CD4-positive, alpha-beta T cell treated with Interleukin-15 for 4 hours (primary cell): ENCODE results near the gene COP1.
"Not testable (repeated sequence)": the region's sequence is repeated elsewhere in the genome, so short reads cannot be mapped to it uniquely, and the experiment has no call there.

Experiments
- DNase-seq: peaks from one replicate; pipeline ENCODE4 v3.0.0-alpha.2; 2020; ENCODE audit warnings: low spot score

The COP1 gene

GRCh38 chr1:176206961-176207902 lies at the start of gene COP1:
TSS of gene COP1 (minus strand) at chr1:176207286. CDS start at chr1:176206978, 308 bp downstream.
- peak; percentile 97 for DNase-seq

- no peak for DNase-seq
Measured at GRCh38 chr1:176252191-176252590, 45.1 kb upstream of the COP1 start.

GRCh38 chr1:176244851-176245250 lies 37.8 kb upstream of the COP1 start:
- no peak for DNase-seq

- DNase-seq, result no peak
Measured at GRCh38 chr1:176243746-176244145, 36.7 kb upstream of the COP1 start.

GRCh38 chr1:176241385-176242015 lies 34.4 kb upstream of the COP1 start:
- DNase-seq, result no peak

- DNase-seq, result not testable (repeated sequence)
Measured at GRCh38 chr1:176233657-176234056, 26.6 kb upstream of the COP1 start.

GRCh38 chr1:176227579-176227978 lies 20.5 kb upstream of the COP1 start:
- no peak for DNase-seq

GRCh38 chr1:176225911-176226310 lies 18.8 kb upstream of the COP1 start:
- no peak for DNase-seq

- DNase-seq, result no peak
Measured at GRCh38 chr1:176225479-176225875, 18.4 kb upstream of the COP1 start.

GRCh38 chr1:176222196-176222595 lies 15.1 kb upstream of the COP1 start:
- DNase-seq, result no peak

- no peak for DNase-seq
Measured at GRCh38 chr1:176220100-176220689, 13.1 kb upstream of the COP1 start.

GRCh38 chr1:176217461-176218099 lies 10.5 kb upstream of the COP1 start:
- no peak for DNase-seq

GRCh38 chr1:176216031-176216430 lies 8.9 kb upstream of the COP1 start:
- DNase-seq, result no peak

GRCh38 chr1:176211396-176212165 lies 4.5 kb upstream of the COP1 start:
- DNase-seq, result no peak

GRCh38 chr1:176208034-176208433 lies 948 bp upstream of the COP1 start:
- DNase-seq, result no peak

- DNase-seq, result peak; percentile 14
Measured at GRCh38 chr1:176206006-176206960, 803 bp downstream of the COP1 start.

- DNase-seq, result no peak
Measured at GRCh38 chr1:176205332-176205914, 1.7 kb downstream of the COP1 start.

- not testable (repeated sequence) for DNase-seq
Measured at GRCh38 chr1:176204655-176205054, 2.4 kb downstream of the COP1 start.

GRCh38 chr1:176203735-176204134 lies 3.4 kb downstream of the COP1 start:
- DNase-seq, result no peak

GRCh38 chr1:176201568-176201967 lies 5.5 kb downstream of the COP1 start:
- no peak for DNase-seq
